Measurements from ENCODE around the gene GKAP1.

DNA sequence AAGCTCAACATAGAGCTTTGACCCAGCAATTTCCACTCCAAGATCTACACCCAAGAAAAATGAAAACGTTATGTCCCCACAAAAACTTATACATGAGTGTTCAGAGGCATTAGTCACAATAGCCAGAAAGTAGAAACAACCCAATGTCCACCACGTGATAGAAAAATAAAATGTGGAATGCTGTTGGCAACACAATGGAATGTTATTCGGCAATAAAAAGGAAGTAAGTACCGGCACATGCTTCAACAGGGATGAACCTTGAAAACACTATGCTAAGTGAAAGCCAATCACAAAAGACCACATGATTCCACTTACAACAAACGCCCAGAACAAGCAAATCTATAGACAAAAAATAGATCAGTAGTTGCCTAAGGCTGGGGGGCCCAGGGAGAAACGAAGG is 115.8 kb downstream of the GKAP1 start:
- TF ChIP-seq, protein P1, sequence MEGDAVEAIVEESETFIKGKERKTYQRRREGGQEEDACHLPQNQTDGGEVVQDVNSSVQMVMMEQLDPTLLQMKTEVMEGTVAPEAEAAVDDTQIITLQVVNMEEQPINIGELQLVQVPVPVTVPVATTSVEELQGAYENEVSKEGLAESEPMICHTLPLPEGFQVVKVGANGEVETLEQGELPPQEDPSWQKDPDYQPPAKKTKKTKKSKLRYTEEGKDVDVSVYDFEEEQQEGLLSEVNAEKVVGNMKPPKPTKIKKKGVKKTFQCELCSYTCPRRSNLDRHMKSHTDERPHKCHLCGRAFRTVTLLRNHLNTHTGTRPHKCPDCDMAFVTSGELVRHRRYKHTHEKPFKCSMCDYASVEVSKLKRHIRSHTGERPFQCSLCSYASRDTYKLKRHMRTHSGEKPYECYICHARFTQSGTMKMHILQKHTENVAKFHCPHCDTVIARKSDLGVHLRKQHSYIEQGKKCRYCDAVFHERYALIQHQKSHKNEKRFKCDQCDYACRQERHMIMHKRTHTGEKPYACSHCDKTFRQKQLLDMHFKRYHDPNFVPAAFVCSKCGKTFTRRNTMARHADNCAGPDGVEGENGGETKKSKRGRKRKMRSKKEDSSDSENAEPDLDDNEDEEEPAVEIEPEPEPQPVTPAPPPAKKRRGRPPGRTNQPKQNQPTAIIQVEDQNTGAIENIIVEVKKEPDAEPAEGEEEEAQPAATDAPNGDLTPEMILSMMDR (conservative IDR thresholded peaks at IDR 0.05; ENCODE audit: low read depth, low read length) = no peak
- TF ChIP-seq EZH2 (IDR thresholded peaks at IDR 0.05; ENCODE audit: borderline replicate concordance, low read depth, low read length, poor library complexity, severe bottlenecking) = no peak
